Stimulated activated CD4-positive, alpha-beta T cell treated with anti-CD3 and anti-CD28 coated beads, Interleukin-1b, Interleukin-23, amount 100 ng/mL, for 24 hours (primary cell): Measurements from ENCODE around the gene KIAA1958.

Experiments
- DNase-seq, 4 experiments: peaks; one replicate each; pipeline ENCODE4 v3.0.0-alpha.2; 2020; ENCODE audit warnings: low read depth in 4 of 4, low spot score in 1 of 4

Gene KIAA1958

DNA sequence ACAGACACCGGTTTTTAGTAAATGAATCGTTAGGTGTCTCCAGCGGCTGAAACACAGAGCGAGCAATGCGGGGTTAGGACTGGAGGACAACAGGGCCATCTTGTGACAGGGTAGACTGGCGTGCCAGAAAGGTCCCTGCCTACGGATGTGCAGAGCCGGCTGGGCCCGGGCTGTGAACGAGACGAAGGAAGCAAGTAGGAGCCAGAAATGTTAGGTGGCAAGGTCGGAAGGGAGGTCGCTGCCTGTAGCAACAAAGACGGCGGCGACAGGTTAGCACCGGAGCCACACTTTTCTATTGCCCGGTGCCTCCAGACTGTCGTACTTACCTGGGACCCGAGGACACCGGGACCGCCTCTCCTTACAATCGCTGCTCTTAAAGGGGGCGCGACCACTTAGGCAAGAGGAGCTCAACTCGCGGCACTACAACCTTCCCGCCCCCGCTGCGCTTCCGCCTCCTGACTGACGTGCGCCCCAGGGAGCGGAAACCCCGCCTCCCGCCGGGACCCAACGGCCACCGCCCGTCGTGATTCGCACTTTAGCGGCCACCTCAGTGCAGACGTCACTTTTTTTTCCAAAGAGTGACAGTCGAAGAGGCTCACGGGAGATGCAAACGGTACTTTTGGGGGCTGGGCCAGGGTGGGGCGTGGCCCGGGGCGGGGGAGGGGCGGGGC lies 231.2 kb downstream of the KIAA1958 start, which contains the start of gene INIP:
INIP (minus strand) TSS at position 457 of the 671 bp plus-strand sequence. CDS start 1,632 bp downstream, outside the sequence.
- peak; percentile 87 to 96 (median 94) for DNase-seq
